Osteocyte (in vitro differentiated cells): ENCODE results near the gene AASS. TPM values are rescaled to one million over a fixed set of nuclear protein-coding genes. Genes with fewer than 3 reads are reported as not detected.

ENCODE experiments used
- DNase-seq: peaks from one replicate; pipeline ENCODE4 v3.0.0; 2021; ENCODE audit warnings: mixed read lengths; ENCODE audit not compliant: unreplicated experiment; ENCODE audit errors: extremely low spot score
- H3K27ac Mint-ChIP-seq: one replicate; pipeline ENCODE4 v1.8.0; 2021; ENCODE audit warnings: mild to moderate bottlenecking, mixed read lengths; ENCODE audit not compliant: unreplicated experiment
- H3K27me3 Mint-ChIP-seq: one replicate; pipeline ENCODE4 v1.8.0; 2021; ENCODE audit warnings: mixed read lengths; ENCODE audit not compliant: unreplicated experiment
- H3K36me3 Mint-ChIP-seq: one replicate; pipeline ENCODE4 v1.8.0; 2021; ENCODE audit warnings: mixed read lengths; ENCODE audit not compliant: unreplicated experiment
- H3K4me1 Mint-ChIP-seq: one replicate; pipeline ENCODE4 v1.8.0; 2021; ENCODE audit warnings: mixed read lengths; ENCODE audit not compliant: unreplicated experiment
- H3K4me3 Mint-ChIP-seq: one replicate; pipeline ENCODE4 v1.8.0; 2021; ENCODE audit warnings: mild to moderate bottlenecking, moderate library complexity, mixed read lengths; ENCODE audit not compliant: unreplicated experiment
- H3K9me3 Mint-ChIP-seq: one replicate; pipeline ENCODE4 v1.8.0; 2021; ENCODE audit warnings: mixed read lengths; ENCODE audit not compliant: unreplicated experiment
- total RNA-seq: library from RNA; stranded (reverse); gene quantifications from 2 replicates; pipeline ENCODE4 v1.2.1, GENCODE V29; 2021
- TF ChIP-seq, protein P1 (sequence below): fragments of 200-600 bp; sonication (generic); IDR thresholded peaks from 2 replicates; pipeline ENCODE4 v1.5.0; 2021; ENCODE audit warnings: antibody characterized with exemption, mild to moderate bottlenecking, moderate library complexity

AASS gene
- total RNA-seq, 1 donor from 2014 or later = 21.3 TPM

DNA sequence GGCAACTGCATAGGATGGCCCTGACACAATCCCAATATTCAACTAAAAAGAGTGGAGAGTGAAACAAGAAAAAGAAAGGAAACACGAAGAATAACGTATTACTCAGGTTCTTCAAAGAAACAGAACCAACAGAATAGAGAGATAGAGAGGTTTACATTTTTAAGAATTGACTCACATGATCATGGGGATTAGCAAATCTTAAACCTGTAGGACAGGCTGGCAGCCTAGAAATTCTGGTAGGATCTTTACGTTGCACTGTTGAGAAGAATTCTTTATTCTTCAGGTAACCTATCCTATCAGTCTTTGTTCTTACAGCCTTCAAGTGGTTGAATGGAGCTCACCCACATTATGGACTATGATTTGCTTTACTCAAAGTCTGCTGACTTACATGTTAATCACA is 103.9 kb downstream of the AASS start:
- no peak overlapping the region for H3K4me3 Mint-ChIP-seq
- no peaks in the 10 kb centered on the region for H3K9me3 Mint-ChIP-seq
- no peaks in the 10 kb centered on the region for H3K4me1 Mint-ChIP-seq
- H3K27me3 Mint-ChIP-seq = peaks cover 14% of the 10 kb centered on the region
- no peaks in the 10 kb centered on the region for H3K36me3 Mint-ChIP-seq
- no peak for DNase-seq
- H3K27ac Mint-ChIP-seq = no peak overlapping the region
- TF ChIP-seq, protein P1, sequence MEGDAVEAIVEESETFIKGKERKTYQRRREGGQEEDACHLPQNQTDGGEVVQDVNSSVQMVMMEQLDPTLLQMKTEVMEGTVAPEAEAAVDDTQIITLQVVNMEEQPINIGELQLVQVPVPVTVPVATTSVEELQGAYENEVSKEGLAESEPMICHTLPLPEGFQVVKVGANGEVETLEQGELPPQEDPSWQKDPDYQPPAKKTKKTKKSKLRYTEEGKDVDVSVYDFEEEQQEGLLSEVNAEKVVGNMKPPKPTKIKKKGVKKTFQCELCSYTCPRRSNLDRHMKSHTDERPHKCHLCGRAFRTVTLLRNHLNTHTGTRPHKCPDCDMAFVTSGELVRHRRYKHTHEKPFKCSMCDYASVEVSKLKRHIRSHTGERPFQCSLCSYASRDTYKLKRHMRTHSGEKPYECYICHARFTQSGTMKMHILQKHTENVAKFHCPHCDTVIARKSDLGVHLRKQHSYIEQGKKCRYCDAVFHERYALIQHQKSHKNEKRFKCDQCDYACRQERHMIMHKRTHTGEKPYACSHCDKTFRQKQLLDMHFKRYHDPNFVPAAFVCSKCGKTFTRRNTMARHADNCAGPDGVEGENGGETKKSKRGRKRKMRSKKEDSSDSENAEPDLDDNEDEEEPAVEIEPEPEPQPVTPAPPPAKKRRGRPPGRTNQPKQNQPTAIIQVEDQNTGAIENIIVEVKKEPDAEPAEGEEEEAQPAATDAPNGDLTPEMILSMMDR = no peak

DNA sequence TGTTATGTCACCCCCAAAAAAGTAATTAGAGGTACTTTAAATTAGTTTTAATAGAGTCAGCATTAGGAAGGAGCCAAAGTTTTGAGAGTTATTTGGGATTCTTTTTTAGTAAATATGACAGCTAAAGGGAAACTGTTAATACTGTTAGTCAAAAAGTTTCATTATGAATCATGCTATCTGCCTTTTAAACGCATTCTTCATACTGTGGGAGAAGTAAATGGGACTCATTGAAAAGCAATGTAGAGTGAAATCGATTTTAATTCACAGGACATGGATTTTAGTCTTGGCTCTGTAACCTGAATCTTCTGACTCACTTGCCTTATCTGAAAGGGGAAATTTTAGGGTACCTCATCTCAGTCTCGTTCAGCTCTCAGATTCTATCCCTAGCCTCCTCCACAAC is 105.1 kb downstream of the AASS start:
- Mint-ChIP-seq H3K27ac (no peak overlapping the region), H3K36me3 (no peaks in the 10 kb centered on the region), H3K4me1 (no peaks in the 10 kb centered on the region), H3K4me3 (no peak overlapping the region), H3K9me3 (no peaks in the 10 kb centered on the region), H3K27me3 (peaks cover 19% of the 10 kb centered on the region)
- DNase-seq = no peak
- TF ChIP-seq, protein P1 = no peak

GRCh38 chr7:122038134-122038533 is 105.9 kb downstream of the AASS start:
- H3K27ac Mint-ChIP-seq = no peak overlapping the region
- DNase-seq = no peak
- H3K4me3 Mint-ChIP-seq = no peak overlapping the region
- no peaks in the 10 kb centered on the region for H3K4me1 Mint-ChIP-seq
- peaks cover 19% of the 10 kb centered on the region for H3K27me3 Mint-ChIP-seq
- no peaks in the 10 kb centered on the region for H3K36me3 Mint-ChIP-seq
- no peaks in the 10 kb centered on the region for H3K9me3 Mint-ChIP-seq
- TF ChIP-seq, protein P1 = no peak

DNA sequence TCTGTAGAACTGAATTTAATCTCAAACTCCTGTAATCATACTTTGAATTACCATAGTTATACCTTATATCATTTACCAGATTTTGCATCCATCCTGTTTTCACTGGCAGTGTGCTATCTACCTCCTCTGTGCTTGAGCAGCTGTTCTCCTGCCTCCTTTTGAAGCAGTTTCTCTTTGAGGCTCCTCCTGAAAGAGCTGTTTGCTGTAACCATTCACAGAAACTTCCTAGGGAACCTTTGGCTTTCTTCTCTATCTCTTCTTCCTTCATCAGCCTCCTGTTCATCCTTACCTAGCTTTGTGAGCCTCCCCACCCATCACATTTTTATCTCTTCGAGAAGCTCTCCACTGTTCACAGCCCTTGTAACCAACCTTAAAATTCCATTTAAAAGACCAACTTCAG is 108.2 kb downstream of the AASS start:
- no peak overlapping the region for H3K27ac Mint-ChIP-seq
- H3K36me3 Mint-ChIP-seq = no peaks in the 10 kb centered on the region
- no peak for DNase-seq
- H3K4me3 Mint-ChIP-seq = no peak overlapping the region
- TF ChIP-seq, protein P1 = no peak
- peaks cover 21% of the 10 kb centered on the region for H3K27me3 Mint-ChIP-seq
- H3K9me3 Mint-ChIP-seq = no peaks in the 10 kb centered on the region
- no peaks in the 10 kb centered on the region for H3K4me1 Mint-ChIP-seq

DNA sequence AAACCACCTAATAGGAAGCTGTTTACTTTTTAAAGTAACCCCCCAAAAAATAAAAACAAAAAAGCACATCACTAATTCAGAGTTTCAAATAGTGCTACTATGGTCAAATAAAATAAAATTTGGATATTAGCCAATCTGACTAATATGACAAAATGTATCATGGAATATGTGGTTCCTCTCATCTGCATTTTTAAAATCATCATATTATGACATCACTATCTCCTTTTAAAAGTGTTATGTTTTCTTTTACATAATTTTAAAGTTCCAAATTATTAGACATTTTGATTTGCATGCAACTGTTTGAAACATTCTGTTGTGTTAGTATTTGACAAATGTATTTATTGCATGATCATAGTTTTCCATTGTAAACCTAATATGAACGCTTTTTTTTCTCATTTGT is 110.4 kb downstream of the AASS start:
- Mint-ChIP-seq H3K27ac (no peak overlapping the region), H3K4me1 (no peaks in the 10 kb centered on the region), H3K36me3 (no peaks in the 10 kb centered on the region), H3K4me3 (no peak overlapping the region), H3K9me3 (no peaks in the 10 kb centered on the region), H3K27me3 (peaks cover 18% of the 10 kb centered on the region)
- TF ChIP-seq, protein P1 = no peak
- DNase-seq = no peak
